ENCODE data around the gene EXOC4. TPM values are rescaled to one million over a fixed set of nuclear protein-coding genes. Genes with fewer than 3 reads are reported as not detected.

Gene EXOC4
- polyA plus RNA-seq, 2 donors: 11.1 to 19.0 TPM

GRCh38 chr7:134030460-134030865 lies 777.6 kb downstream of the EXOC4 start:
- Histone ChIP-seq H3K36me3 (ENCODE audit: control insufficient read depth in 2 of 2, insufficient read depth in 2 of 2, low read length in 1 of 2) (no peaks in the 10 kb centered on the region), H3K4me1 (ENCODE audit: control insufficient read depth in 2 of 2, insufficient read depth in 2 of 2, low read length in 1 of 2) (no peaks in the 10 kb centered on the region), H3K27ac (ENCODE audit: low read depth in 2 of 2, low read length in 1 of 2) (no peak overlapping the region), H3K27me3 (ENCODE audit: control insufficient read depth in 1 of 2, insufficient read depth in 2 of 2, low read length in 2 of 2) (no peaks in the 10 kb centered on the region), H3K9me3 (ENCODE audit: control insufficient read depth in 2 of 2, insufficient read depth in 1 of 2, low read depth in 1 of 2, low read length in 1 of 2) (no peaks in the 10 kb centered on the region), H3K4me3 (ENCODE audit: low read depth in 1 of 2, low read length in 2 of 2) (no peak overlapping the region)
- 74 to 76% methylated on average over 9 of the region's 9 CpGs for WGBS, 2 donors

- no peaks in the 10 kb centered on the region for H3K9me3 ChIP-seq (ENCODE audit: control insufficient read depth in 2 of 2, insufficient read depth in 1 of 2, low read depth in 1 of 2, low read length in 1 of 2)
- H3K27ac ChIP-seq (ENCODE audit: low read depth in 2 of 2, low read length in 1 of 2): no peak overlapping the region
- H3K4me3 ChIP-seq (ENCODE audit: low read depth in 1 of 2, low read length in 2 of 2): no peak overlapping the region
- H3K4me1 ChIP-seq (ENCODE audit: control insufficient read depth in 2 of 2, insufficient read depth in 2 of 2, low read length in 1 of 2): no peaks in the 10 kb centered on the region
- no peaks in the 10 kb centered on the region for H3K36me3 ChIP-seq (ENCODE audit: control insufficient read depth in 2 of 2, insufficient read depth in 2 of 2, low read length in 1 of 2)
- 80 to 88% methylated on average over 3 of the region's 3 CpGs for WGBS, 2 donors
- no peaks in the 10 kb centered on the region for H3K27me3 ChIP-seq (ENCODE audit: control insufficient read depth in 1 of 2, insufficient read depth in 2 of 2, low read length in 2 of 2)
Observed at GRCh38 chr7:134031835-134032617, 779.1 kb downstream of the EXOC4 start.

- H3K9me3 ChIP-seq (ENCODE audit: control insufficient read depth in 2 of 2, insufficient read depth in 1 of 2, low read depth in 1 of 2, low read length in 1 of 2): no peaks in the 10 kb centered on the region
- no peak overlapping the region for H3K27ac ChIP-seq (ENCODE audit: low read depth in 2 of 2, low read length in 1 of 2)
- no peaks in the 10 kb centered on the region for H3K36me3 ChIP-seq (ENCODE audit: control insufficient read depth in 2 of 2, insufficient read depth in 2 of 2, low read length in 1 of 2)
- H3K4me3 ChIP-seq (ENCODE audit: low read depth in 1 of 2, low read length in 2 of 2): no peak overlapping the region
- 88 to 90% methylated on average over 3 of the region's 3 CpGs for WGBS, 2 donors
- no peaks in the 10 kb centered on the region for H3K4me1 ChIP-seq (ENCODE audit: control insufficient read depth in 2 of 2, insufficient read depth in 2 of 2, low read length in 1 of 2)
- no peaks in the 10 kb centered on the region for H3K27me3 ChIP-seq (ENCODE audit: control insufficient read depth in 1 of 2, insufficient read depth in 2 of 2, low read length in 2 of 2)
Observed at GRCh38 chr7:134034652-134035051, 781.8 kb downstream of the EXOC4 start.

- Histone ChIP-seq H3K36me3 (ENCODE audit: control insufficient read depth in 2 of 2, insufficient read depth in 2 of 2, low read length in 1 of 2) (no peaks in the 10 kb centered on the region), H3K27me3 (ENCODE audit: control insufficient read depth in 1 of 2, insufficient read depth in 2 of 2, low read length in 2 of 2) (no peaks in the 10 kb centered on the region), H3K27ac (ENCODE audit: low read depth in 2 of 2, low read length in 1 of 2) (no peak overlapping the region), H3K4me3 (ENCODE audit: low read depth in 1 of 2, low read length in 2 of 2) (no peak overlapping the region), H3K4me1 (ENCODE audit: control insufficient read depth in 2 of 2, insufficient read depth in 2 of 2, low read length in 1 of 2) (no peaks in the 10 kb centered on the region), H3K9me3 (ENCODE audit: control insufficient read depth in 2 of 2, insufficient read depth in 1 of 2, low read depth in 1 of 2, low read length in 1 of 2) (no peaks in the 10 kb centered on the region)
- 95% methylated on average over 4 of the region's 4 CpGs for WGBS, 2 donors
Observed at GRCh38 chr7:134037991-134038390, 785.1 kb downstream of the EXOC4 start.

- 96 to 98% methylated on average over 2 of the region's 2 CpGs for WGBS, 2 donors
- H3K4me3 ChIP-seq (ENCODE audit: low read depth in 1 of 2, low read length in 2 of 2): no peak overlapping the region
- H3K4me1 ChIP-seq (ENCODE audit: control insufficient read depth in 2 of 2, insufficient read depth in 2 of 2, low read length in 1 of 2): no peaks in the 10 kb centered on the region
- H3K9me3 ChIP-seq (ENCODE audit: control insufficient read depth in 2 of 2, insufficient read depth in 1 of 2, low read depth in 1 of 2, low read length in 1 of 2): no peaks in the 10 kb centered on the region
- H3K27ac ChIP-seq (ENCODE audit: low read depth in 2 of 2, low read length in 1 of 2): no peak overlapping the region
- H3K36me3 ChIP-seq (ENCODE audit: control insufficient read depth in 2 of 2, insufficient read depth in 2 of 2, low read length in 1 of 2): no peaks in the 10 kb centered on the region
- H3K27me3 ChIP-seq (ENCODE audit: control insufficient read depth in 1 of 2, insufficient read depth in 2 of 2, low read length in 2 of 2): no peaks in the 10 kb centered on the region
Observed at GRCh38 chr7:134040988-134041387, 788.1 kb downstream of the EXOC4 start.

- H3K27ac ChIP-seq (ENCODE audit: low read depth in 2 of 2, low read length in 1 of 2): no peak overlapping the region
- H3K4me1 ChIP-seq (ENCODE audit: control insufficient read depth in 2 of 2, insufficient read depth in 2 of 2, low read length in 1 of 2): no peaks in the 10 kb centered on the region
- H3K36me3 ChIP-seq (ENCODE audit: control insufficient read depth in 2 of 2, insufficient read depth in 2 of 2, low read length in 1 of 2): no peaks in the 10 kb centered on the region
- no peaks in the 10 kb centered on the region for H3K9me3 ChIP-seq (ENCODE audit: control insufficient read depth in 2 of 2, insufficient read depth in 1 of 2, low read depth in 1 of 2, low read length in 1 of 2)
- H3K27me3 ChIP-seq (ENCODE audit: control insufficient read depth in 1 of 2, insufficient read depth in 2 of 2, low read length in 2 of 2): no peaks in the 10 kb centered on the region
- H3K4me3 ChIP-seq (ENCODE audit: low read depth in 1 of 2, low read length in 2 of 2): no peak overlapping the region
Observed at GRCh38 chr7:134041477-134041876, 788.6 kb downstream of the EXOC4 start.

GRCh38 chr7:134042307-134042706 lies 789.4 kb downstream of the EXOC4 start:
- Histone ChIP-seq H3K36me3 (ENCODE audit: control insufficient read depth in 2 of 2, insufficient read depth in 2 of 2, low read length in 1 of 2) (no peaks in the 10 kb centered on the region), H3K27ac (ENCODE audit: low read depth in 2 of 2, low read length in 1 of 2) (no peak overlapping the region), H3K9me3 (ENCODE audit: control insufficient read depth in 2 of 2, insufficient read depth in 1 of 2, low read depth in 1 of 2, low read length in 1 of 2) (no peaks in the 10 kb centered on the region), H3K27me3 (ENCODE audit: control insufficient read depth in 1 of 2, insufficient read depth in 2 of 2, low read length in 2 of 2) (no peaks in the 10 kb centered on the region), H3K4me3 (ENCODE audit: low read depth in 1 of 2, low read length in 2 of 2) (no peak overlapping the region), H3K4me1 (ENCODE audit: control insufficient read depth in 2 of 2, insufficient read depth in 2 of 2, low read length in 1 of 2) (no peaks in the 10 kb centered on the region)
- 78 to 83% methylated on average over 4 of the region's 4 CpGs for WGBS, 2 donors

GRCh38 chr7:134044682-134045081 lies 791.8 kb downstream of the EXOC4 start:
- Histone ChIP-seq H3K27me3 (ENCODE audit: control insufficient read depth in 1 of 2, insufficient read depth in 2 of 2, low read length in 2 of 2) (no peaks in the 10 kb centered on the region), H3K4me3 (ENCODE audit: low read depth in 1 of 2, low read length in 2 of 2) (no peak overlapping the region), H3K9me3 (ENCODE audit: control insufficient read depth in 2 of 2, insufficient read depth in 1 of 2, low read depth in 1 of 2, low read length in 1 of 2) (no peaks in the 10 kb centered on the region), H3K27ac (ENCODE audit: low read depth in 2 of 2, low read length in 1 of 2) (no peak overlapping the region), H3K36me3 (ENCODE audit: control insufficient read depth in 2 of 2, insufficient read depth in 2 of 2, low read length in 1 of 2) (no peaks in the 10 kb centered on the region), H3K4me1 (ENCODE audit: control insufficient read depth in 2 of 2, insufficient read depth in 2 of 2, low read length in 1 of 2) (no peaks in the 10 kb centered on the region)
- WGBS, 2 donors: 84 to 87% methylated on average over 2 of the region's 2 CpGs

- no peaks in the 10 kb centered on the region for H3K27me3 ChIP-seq (ENCODE audit: control insufficient read depth in 1 of 2, insufficient read depth in 2 of 2, low read length in 2 of 2)
- H3K4me1 ChIP-seq (ENCODE audit: control insufficient read depth in 2 of 2, insufficient read depth in 2 of 2, low read length in 1 of 2): no peaks in the 10 kb centered on the region
- H3K4me3 ChIP-seq (ENCODE audit: low read depth in 1 of 2, low read length in 2 of 2): no peak overlapping the region
- WGBS, 2 donors: 78 to 86% methylated on average over 4 of the region's 4 CpGs
- H3K36me3 ChIP-seq (ENCODE audit: control insufficient read depth in 2 of 2, insufficient read depth in 2 of 2, low read length in 1 of 2): no peaks in the 10 kb centered on the region
- no peak overlapping the region for H3K27ac ChIP-seq (ENCODE audit: low read depth in 2 of 2, low read length in 1 of 2)
- no peaks in the 10 kb centered on the region for H3K9me3 ChIP-seq (ENCODE audit: control insufficient read depth in 2 of 2, insufficient read depth in 1 of 2, low read depth in 1 of 2, low read length in 1 of 2)
Observed at GRCh38 chr7:134045716-134046115, 792.8 kb downstream of the EXOC4 start.

- Histone ChIP-seq H3K27ac (ENCODE audit: low read depth in 2 of 2, low read length in 1 of 2) (no peak overlapping the region), H3K4me3 (ENCODE audit: low read depth in 1 of 2, low read length in 2 of 2) (no peak overlapping the region), H3K9me3 (ENCODE audit: control insufficient read depth in 2 of 2, insufficient read depth in 1 of 2, low read depth in 1 of 2, low read length in 1 of 2) (no peaks in the 10 kb centered on the region), H3K4me1 (ENCODE audit: control insufficient read depth in 2 of 2, insufficient read depth in 2 of 2, low read length in 1 of 2) (no peaks in the 10 kb centered on the region), H3K27me3 (ENCODE audit: control insufficient read depth in 1 of 2, insufficient read depth in 2 of 2, low read length in 2 of 2) (no peaks in the 10 kb centered on the region), H3K36me3 (ENCODE audit: control insufficient read depth in 2 of 2, insufficient read depth in 2 of 2, low read length in 1 of 2) (no peaks in the 10 kb centered on the region)
- 90 to 91% methylated on average over 9 of the region's 9 CpGs for WGBS, 2 donors
Observed at GRCh38 chr7:134046594-134047128, 793.8 kb downstream of the EXOC4 start.
